HT-29 (cell line): ENCODE measurements around the gene MACROD1. TPM values are rescaled to one million over a fixed set of nuclear protein-coding genes. Genes with fewer than 3 reads are reported as not detected.

Experiments used
- DNase-seq: peaks from one replicate; pipeline ENCODE4 v3.0.0-alpha.2; 2015; ENCODE audit warnings: low spot score
- total RNA-seq: library from RNA; depleted of rRNA; stranded (reverse); fragments of >200 nt; shearing (Covaris generic); gene quantifications from 2 replicates; pipeline ENCODE4 v1.2.3, GENCODE V29; 2014

MACROD1 gene
- total RNA-seq, 1 experiment from 2014 or later, result 226 TPM

DNA sequence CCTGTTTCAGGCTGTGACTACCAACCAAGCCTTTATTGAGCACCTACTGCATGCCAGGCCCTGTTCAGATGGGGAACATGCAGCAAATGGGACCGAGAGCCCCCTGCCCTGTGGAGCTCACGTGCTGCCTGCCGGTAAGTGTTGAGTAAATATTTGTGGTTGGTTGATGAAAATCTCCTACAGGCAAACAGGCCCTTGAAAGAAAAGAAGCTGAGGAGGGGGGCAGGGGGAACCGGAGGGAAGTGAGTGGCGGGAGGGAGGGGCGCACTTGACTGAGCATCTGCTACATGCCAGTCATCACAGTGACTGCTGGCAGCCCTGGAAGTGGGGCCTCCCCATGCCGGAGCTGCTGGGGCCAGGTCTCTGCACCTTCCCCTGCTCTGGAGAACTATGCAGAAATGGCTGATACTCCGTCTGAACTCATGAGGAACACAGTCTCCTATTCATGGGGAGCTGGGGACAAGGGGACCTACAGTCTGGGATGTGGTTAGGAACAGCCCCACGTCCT, 34.2 kb downstream of the MACROD1 start:
- DNase-seq, result no peak

DNA sequence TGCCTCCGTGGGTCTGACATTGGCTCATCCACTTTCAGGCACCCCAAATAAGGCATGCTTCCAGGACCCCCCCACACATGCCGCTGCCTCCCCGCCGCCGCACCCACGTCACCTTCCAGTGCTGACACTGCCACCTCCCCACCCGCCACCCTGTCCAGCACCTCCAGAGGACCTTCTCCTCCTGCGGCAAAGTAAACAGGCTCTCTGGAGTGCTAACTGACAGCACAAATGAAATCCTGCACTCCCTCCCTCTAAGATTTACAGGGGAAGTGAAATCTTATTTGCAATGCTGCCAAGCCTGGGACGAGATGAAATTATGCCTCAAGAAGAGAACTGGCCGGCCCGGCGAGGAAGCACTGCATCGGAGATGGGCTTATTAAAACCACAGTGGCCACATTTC, 35.3 kb downstream of the MACROD1 start:
- DNase-seq, result no peak

DNA sequence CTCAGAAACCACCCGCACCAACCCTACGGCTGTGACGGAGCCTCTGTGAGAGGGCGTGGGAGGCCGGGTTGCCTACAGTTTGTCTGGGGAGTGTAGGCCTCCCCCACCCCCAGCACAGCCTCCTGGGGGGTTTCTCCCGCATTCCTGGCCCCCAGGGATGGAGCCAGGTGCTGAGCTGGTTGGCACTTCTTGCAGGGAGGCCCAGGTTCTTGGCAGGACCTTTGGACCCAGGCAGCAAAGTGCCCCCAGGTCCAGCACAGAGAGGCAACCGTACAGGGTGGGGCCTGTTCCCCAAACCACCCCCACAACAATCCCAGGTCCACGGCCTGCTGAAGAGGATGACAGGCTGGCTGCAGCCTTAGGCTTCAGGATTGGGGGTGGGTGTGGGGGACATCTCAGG, 36.5 kb downstream of the MACROD1 start:
- no peak for DNase-seq

DNA sequence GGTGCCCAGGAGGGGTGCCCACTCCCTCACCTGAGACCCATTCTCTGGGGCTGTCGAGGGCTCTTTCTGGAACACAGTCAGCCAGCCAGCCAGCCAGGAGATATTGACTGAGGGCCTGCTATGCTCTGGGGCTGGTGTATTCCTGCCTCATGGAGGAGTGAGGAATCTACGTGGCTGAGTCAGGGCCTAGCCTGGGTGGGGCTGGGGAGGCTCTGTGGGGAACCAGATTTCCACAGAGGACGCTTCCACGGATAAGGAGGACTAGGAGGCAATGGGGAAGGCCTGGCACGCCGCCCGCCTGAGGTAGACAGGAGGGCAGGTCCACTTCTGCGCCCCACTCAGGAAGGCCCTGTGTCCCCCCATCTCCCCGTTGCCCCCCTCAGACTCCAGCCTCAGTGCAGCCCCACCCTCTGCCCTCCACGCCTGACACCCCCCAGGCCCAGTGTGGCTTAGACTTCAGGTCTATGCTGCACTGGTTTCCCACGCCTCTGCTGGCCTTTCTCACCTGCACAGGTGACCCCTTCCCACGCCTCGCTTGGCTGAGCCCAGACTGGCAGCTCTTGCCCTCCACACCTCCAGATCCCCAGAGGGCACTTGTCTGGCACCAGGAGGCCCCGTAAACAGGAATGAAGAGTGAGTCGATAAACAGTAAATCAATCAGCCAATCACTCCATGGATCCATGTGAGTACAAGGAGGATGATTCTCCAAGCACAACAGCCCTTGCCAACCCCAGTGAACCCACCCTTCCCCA, 37.5 kb downstream of the MACROD1 start:
- DNase-seq, result no peak

DNA sequence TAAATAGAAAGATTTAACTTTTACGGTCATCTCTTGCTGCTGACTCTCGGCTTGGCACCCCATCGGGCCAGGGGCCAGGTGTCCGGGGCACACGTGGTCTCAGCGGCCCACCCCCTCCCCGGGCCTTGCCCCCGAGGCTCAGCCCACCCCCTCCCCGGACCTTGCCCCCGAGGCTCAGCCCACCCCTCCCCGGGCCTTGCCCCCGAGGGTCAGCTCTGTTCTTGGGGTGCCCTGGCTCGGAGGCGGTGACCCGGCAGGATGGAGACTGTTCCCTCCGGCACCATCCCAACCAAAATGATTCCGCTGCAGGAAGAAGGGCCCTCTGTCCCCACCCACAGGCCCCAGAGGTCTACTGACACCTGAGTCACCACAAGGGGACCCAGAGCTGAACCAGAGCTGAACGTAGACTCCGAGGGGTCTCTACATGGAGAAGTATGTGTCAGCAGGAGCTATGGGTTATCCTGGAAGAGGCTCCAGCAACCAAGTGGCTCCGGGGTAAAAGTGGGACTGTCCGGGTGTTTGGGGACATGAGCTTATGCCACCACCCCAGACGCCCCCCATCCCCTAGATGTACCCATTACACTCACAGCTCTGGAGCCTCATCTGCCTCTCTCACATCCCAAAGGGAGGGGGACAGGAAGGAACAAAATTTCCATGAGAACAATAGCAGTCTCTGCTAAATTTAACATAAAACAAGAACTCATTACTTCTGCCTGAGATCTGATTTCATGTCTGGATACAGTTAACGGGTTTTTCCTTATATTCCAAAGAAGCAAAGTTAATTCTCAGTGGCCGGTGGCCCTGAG, 38.4 kb downstream of the MACROD1 start:
- no peak for DNase-seq

DNA sequence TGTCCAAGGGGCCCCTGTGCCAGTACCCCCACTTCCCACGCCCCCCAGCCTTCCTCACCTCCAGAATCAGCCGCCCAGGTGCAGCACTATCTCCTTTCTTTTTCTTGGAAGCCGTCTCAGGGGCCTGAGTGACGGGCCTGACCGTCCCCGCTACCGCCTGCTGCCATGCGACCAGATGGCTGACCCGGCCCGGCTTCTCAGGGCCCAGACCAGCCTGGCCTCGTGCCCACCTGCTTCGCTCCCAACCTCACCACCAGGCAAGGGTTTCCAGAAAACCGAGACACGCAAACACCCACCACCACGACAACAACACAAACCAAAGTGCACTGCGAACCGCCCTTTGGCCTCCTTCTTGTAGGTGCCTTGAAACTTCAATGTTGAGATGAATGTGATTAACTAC, 39.1 kb downstream of the MACROD1 start:
- DNase-seq, result no peak

DNA sequence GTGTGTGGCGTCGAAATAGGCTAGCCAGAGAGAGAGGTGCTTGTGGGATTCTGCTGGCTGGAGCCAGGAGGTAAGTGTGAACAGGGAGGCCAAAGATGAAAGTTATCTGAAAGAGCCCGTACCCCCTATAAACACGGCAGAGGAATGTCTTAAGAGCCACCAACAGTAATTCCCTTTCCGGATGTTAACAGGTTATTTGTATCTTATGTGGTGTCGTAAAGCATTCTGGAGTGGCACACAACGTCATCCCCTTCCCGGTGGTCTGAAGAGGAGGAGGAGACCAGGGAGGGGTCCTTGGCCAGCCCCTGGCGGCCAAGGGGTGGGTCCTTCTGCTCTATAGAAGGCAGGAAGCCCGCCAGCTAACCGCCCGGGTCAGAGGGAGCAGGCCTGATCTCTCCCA, 39.5 kb downstream of the MACROD1 start:
- DNase-seq, result no peak

DNA sequence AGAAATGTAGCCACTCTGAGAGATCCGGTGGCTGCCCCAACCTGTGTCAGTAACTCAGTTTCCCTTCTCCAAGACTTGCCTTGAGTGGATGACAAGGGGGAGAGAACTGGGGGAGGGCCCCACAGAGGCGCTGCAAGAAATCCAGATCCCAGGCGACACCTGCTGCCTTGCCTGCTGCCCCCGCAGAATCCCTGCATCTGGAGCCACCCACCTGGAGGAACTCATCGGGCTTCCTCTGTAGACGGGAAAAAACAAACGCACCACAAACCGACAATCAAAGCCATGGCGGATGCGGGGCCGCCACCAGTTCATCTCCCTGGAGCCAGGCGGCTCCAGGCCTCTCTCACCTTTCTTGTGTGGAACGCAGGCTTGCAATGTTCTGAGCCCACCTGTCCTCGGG, 40.2 kb downstream of the MACROD1 start:
- no peak for DNase-seq

DNA sequence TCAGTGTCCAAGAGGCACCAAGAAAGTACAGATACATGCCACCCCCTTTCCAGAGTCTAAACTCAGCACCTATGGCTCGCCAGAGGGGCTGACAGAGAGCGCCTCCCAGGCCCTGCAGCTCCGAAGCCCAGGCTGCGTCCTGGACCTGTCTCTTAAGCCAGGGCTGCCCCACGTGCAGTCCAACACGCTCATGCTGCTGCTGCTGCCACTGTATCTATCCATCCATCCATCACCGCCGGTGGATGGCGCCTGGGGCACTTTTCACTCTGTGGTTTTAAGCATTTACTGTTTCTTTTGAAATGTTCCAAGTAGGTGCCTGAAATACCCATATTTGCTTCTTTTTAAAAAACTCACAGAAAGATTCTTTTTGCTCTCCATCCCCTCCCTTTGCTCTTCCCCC, 41.8 kb downstream of the MACROD1 start:
- no peak for DNase-seq

DNA sequence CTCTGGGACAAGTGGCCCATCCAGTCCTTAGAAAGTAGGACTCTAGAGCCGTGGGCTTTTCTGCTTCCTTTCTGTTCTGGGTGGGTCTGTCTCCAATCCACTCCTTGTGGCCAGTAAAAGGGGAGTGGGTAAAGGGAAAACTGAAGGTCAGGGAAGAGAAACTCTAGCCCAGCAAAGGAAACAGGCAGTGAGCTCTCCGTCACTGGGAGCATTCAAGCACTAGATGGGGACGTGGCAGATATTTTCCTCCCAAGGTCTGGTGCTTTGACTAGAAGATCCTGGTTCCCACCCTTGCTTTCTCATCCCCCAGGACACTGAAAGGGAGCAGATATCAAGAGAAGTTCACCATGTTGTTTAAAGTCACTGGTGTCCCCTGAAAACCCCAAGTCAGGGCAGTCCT, 42.2 kb downstream of the MACROD1 start:
- no peak for DNase-seq

DNA sequence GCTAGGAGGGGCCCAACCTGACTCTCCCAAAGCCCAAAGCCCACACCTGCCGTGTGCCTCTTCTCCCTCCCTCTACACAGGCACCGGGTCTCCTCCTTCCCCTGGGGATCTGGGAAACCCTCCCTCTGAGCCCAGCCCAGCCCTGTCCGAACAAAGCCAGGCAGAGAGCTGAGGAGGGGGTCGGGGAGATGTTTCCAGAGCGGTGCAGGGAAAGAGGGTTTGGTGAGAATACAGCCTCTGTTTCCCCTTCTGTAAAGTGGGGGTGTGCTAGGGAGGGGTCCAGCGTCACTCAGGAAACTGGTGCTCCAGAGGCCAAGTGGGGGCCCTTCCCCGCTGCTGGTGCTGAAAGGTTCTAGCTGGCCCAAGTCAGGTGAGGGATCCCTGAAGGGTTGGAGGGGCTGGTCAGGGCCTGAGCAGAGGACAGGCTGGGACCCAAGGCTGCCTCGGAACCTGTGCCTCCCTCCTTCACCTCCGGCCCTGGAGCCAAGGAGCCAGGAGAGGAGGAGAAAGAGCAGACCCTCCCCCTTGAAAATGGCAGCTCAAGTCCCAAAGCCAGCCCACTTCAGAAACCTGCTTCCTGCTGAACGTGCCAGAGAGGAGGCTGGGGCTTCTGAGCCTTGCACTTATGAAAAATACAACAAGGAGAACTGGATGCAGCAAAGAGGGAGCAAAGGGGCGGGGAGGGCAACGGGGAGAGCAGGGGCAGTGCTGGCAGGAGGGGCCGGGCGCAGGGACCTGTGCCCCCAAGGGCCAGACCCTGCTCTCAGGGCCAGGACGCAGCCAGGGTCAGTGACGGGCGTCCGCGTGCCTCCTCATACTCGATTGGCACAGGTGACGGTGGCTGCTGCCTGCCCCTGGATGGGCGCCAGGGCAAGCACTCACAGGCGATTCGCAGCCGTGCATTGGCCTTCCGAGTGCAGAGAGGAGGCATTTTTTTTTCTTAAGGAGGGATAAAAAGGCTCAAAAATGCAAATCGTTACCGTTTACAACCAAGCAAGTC, 43.2 kb downstream of the MACROD1 start:
- DNase-seq, result no peak

DNA sequence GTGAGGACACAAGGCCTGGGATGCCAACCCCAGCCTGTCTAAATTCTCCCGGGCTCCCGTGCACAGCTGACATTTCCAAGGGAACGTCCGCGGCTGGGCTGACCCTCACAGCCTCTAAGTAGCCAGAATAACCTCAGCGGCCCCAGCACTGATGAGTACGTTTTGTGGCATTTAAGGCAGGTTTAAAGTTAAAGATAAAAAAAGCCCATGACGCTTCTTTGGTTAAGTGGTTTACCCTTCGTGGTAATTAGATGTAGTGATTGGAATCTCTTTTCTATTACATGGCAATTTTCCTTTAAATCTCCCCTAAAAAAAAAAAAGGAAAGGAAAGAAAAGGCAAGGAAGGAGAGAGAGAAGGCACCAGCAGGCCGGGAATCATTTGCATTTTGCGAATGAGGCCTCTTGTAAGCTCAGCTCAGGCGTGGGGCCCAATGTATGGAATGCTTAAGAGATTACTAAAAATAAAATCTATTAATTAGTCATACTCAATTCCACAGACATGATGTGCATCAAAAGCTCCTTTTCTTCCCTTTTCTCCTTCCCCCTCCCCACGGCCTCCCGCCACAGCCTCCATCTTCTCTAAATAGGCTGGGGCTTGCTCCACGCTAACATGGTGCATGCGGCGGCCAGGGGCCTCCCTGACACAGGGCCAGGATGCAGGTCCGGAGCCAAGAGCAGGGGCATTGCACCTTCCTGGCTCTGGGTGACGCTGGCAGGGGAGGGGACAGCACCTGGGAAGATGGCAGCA, 44.1 kb downstream of the MACROD1 start:
- DNase-seq, result no peak

DNA sequence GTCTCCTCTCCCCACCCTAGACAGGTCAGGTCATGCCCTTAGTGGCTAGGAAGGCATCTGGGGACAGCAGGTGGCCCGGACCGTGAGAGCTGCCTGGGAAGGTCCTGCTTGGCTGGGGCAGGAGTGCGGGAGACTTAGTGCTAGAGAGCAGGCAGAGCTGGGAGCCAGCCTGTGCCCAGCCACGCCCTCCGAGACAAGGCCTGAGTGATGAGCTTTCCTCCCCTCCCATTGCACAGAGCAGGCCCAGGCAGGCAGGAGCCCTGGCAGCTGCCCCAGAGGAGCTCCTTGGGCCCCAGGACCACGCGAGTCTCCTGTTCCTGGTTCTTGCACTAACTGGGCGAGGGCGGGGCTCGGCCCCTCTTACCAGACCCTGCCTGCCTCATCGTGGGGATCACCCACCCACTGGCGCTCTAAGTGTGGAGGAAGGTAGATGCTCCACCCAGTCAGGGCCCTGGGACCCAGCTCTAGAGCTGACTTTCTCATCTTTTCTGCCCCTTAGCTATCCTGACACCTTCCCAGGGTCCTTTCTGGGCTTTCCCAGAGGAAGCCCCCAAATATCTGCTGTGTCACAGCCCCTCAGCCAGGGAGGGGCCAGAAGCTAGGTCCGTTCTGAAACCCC, 44.9 kb downstream of the MACROD1 start:
- DNase-seq, result no peak

DNA sequence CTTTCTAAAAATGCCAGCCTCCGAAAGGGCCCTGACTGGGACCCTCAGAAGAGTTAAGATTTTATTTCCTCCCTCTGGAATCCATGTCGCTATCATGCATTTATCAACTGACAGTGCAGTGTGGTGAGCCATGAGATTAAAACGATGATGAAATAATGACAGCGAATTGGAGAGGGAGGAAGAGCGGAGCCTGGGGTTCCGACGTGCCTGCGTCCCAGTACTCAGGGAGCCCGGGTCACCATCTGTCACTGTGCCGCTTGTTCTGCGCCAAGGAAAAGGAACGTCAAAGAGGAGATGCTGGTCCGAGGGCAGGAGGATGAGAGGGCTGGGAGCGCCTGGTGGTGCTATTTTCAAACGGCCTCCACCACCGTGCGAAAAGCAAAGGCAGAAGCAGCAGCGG, 46.2 kb downstream of the MACROD1 start:
- no peak for DNase-seq

DNA sequence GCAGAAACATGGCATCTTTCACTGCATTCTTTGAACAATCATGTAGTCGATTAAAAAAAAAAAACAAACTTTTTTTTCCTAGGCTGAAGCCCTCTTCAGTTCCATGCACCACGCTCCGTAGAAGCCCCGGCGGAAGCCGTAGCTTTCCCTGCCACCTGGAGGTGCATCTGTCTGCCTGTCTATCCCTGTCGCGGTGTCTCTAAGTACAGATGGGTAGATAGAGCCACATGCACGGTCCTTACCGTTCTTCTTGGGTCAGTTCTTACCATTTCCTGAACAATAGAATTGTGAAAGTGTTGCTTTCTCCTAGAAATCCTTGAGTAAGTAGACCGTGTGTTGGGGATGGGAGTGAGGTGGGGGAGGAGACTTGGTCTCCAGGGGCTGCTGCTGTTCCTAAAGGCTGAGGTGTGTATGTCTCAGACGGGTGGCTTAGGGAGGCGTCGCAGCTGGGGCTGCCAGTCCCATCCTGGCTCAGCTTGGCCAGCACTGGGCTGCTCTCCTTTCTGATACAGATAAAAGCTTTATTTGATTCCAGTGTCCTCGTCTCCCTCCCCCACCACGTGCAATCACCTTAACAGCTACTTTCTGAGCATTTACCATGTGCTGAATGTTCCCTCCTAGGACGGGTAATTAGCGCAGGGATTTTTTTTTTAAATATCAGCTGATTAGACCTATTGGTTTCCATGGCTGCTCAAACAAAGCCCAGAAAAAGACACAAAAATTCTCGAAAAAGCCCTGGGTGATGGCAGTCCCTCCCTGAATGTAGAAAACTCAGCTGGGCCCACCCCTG, 46.8 kb downstream of the MACROD1 start:
- DNase-seq, result no peak

DNA sequence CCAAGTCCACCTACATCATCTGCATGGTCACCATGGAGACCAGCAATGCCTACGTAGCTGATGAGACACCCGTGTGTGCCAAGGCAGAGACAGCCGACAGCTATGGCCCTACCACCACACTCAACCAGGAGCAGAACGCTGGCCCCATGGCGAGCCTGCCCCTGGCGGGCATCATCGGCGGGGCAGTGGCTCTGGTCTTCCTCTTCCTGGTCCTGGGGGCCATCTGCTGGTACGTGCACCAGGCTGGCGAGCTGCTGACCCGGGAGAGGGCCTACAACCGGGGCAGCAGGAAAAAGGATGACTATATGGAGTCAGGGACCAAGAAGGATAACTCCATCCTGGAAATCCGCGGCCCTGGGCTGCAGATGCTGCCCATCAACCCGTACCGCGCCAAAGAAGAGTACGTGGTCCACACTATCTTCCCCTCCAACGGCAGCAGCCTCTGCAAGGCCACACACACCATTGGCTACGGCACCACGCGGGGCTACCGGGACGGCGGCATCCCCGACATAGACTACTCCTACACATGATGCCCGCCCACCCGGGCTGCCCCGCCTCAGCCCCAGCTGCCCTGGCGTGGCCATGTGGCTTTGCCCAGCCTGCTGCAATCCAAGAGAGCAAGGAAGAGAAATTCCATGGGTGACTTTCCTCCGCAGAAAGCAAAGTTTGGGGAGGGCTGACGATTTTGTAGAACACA, 48.0 kb downstream of the MACROD1 start:
- DNase-seq, result no peak

DNA sequence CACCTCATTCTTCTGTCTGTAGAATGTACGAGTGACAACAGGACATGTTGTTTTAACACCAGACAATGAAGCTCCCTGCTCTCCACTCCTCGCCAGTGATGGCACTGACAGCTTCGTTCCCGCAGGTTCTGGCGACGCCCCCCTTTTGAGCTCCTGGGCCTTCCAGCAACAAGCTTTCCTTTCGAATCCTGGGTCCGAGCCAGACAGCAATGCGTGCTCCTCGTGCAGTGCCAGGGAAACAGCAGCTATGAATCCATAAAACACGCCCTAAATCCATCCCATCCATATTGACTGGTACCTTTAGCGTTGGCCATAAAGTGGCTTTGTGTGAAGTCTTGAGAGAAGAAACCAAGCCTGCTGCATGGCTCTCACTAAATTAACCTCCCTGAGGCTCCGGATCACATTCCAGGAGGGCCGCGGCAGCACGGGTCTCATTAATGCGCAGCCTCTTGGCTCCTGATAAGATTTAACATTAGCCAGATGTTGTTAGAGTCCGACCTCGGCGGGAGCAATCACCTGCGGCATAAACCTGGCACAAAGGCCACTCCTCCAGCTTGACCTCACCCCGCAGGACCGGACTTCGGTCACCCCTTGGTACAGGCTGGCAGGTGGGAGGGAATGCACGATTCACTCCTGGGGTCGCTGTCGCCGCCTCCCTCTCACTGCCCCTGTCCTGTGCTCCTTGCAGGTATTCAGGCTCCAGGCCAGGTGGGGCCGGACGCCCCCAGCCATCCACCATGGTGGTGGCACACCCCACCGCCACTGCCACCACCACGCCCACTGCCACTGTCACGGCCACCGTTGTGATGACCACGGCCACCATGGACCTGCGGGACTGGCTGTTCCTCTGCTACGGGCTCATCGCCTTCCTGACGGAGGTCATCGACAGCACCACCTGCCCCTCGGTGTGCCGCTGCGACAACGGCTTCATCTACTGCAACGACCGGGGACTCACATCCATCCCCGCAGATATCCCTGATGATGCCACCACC, 50.1 kb downstream of the MACROD1 start:
- DNase-seq, result no peak

DNA sequence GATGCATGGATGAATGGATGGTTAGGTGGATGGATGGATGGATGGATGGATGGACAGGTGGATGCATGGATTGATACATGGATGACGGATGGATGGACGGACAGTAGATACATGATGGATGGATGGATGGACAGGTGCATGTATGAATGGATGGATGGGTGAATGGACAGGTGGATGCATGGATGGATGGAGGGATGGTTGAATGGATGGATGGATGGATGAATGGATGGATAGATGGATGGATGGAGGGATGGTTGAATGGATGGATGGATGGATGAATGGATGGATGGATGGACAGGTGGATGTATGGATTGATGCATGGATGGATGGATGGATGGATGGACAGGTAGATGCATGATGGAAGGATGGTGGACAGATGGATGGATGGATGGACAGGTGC, 51.7 kb downstream of the MACROD1 start:
- no peak for DNase-seq
